Mononuclear cell (primary cell): Measurements from ENCODE around the gene POR. TPM values are rescaled to one million over a fixed set of nuclear protein-coding genes. Genes with fewer than 3 reads are reported as not detected.
"Not testable (repeated sequence)": the region's sequence is repeated elsewhere in the genome, so short reads cannot be mapped to it uniquely, and the experiment has no call there.

Experiments
- H3K27me3 ChIP-seq: 2 replicates; pipeline ENCODE4 v1.6.0; 2011; ENCODE audit warnings: low read length, control low read depth; ENCODE audit not compliant: insufficient read depth
- H3K4me1 ChIP-seq: 2 replicates; pipeline ENCODE4 v1.5.1; 2011; ENCODE audit warnings: mild to moderate bottlenecking, low read length, control low read depth; ENCODE audit not compliant: insufficient read depth
- H3K4me3 ChIP-seq: 2 replicates; pipeline ENCODE4 v1.5.1; 2011; ENCODE audit warnings: mild to moderate bottlenecking, low read length, moderate library complexity
- H3K9me3 ChIP-seq: 2 replicates; pipeline ENCODE4 v1.5.1; 2011; ENCODE audit warnings: low read depth, mild to moderate bottlenecking, control low read depth, low read length
- total RNA-seq: library from RNA; depleted of rRNA; stranded (reverse); fragments of >200 nt; gene quantifications from one replicate; pipeline ENCODE4 v1.2.3, GENCODE V29; 2012

The POR gene
- total RNA-seq, 1 donor, result 35.6 TPM

DNA sequence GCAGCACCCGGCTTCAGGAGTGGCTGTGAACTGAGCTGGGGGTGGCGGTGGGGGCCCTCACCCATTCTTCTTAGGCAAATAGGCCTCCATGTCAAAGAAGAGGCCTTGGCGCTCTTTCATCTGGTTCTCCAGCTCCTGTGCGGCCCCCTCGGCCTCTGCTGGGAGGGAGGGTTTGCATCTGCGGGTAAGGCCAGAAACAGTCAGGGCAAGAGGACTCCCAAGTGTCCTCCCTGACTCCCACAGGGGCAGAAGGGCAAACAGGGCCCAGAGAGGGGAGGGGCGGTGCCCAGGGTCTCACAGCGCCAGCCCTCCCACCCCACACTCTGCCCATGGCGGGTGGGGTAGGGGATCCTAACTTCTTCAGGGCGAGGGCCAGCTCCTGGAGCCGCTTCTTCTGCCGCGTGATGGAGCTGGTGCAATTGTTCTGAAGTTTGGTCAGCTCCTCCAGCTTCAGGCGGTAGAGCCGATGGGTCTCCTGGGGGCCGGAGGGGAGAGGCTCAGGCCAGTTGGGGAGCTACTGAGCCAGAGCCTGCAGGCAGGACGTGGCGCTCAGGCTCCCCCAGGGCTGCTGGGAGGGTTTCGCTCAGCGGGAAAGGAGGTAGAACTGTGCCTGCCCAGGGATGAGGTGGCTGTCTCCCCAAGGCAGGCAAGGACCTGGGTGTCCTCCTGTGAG lies 77.3 kb downstream of the POR start:
- H3K27me3 ChIP-seq, result no peaks in the 10 kb centered on the region
- no peak overlapping the region for H3K4me3 ChIP-seq
- peaks cover 32% of the 10 kb centered on the region for H3K4me1 ChIP-seq

DNA sequence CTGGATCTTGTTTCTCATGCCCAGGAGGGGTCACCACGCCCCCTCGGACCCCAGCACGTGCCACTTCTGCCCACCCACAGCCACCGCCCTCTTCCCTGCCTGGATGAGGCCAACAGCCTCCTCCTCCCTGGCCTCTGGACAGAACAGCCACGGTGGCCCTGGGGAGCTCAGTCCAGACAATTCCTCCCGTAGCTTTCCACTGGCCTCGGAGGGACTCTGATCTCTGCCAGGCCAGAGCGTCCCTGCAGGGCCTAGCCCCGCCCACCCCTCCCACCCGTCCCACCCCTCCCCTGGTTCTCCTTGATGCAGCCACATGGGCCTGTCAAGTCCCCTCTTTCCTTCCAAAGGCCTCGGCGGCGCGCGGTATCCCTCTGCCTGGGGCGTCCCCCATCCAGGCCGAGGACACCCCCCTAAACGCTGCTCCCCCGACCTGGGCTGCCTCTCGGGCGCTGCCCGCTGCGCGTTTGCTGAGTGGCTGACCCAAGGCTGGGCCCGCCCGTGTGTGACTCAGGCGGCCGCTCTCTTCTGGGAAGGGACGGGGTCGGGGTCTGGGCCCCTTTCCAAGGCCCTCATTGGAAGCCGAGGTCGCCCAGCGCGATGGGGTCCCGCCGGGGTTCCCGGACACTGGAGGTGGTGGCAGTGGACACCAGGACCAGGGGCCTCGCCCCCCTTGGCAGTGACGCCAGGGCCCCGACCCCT lies 78.9 kb downstream of the POR start:
- no peaks in the 10 kb centered on the region for H3K27me3 ChIP-seq
- peaks cover 32% of the 10 kb centered on the region for H3K4me1 ChIP-seq
- no peaks in the 10 kb centered on the region for H3K9me3 ChIP-seq
- peak overlapping the region; percentile 85 for H3K4me3 ChIP-seq

More for the DNA sequence above, 77.3 kb downstream of the POR start:
- H3K9me3 ChIP-seq, result no peaks in the 10 kb centered on the region

DNA sequence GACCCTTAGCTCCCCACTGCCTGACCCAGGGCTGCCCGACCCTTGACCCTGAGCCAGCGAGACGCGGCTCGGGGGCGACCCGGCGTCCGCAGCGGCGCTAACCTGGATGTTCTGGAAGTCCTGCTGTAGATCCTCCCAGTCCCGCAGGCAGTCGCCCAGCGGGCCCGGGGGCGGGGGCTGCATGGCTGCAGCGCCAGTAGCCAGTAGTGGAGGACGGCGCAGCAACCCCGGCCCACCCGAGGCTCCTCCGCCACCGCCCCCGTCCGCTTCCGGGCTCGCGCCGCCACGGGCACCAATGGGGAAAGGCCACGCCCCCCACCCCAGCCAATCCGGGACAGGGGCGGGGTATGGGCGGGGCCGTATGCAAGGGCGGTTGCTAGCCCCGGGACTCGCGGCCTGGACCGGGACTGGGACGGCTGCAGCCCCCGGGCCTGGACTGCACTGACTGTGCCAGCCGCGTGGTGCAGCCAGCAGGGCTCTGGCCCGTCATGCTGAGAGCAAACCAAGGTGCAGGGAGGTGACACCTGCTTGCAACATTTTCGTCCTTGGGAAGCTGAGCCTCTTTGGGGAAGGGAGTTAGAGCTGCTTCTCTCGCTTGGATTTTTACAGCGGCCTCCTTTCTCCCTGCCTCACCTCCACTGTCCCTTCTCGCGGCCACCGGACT lies 79.6 kb downstream of the POR start, which contains the start of gene TMEM120A:
Gene TMEM120A (minus strand): TSS at position 208 of the 664 bp plus-strand sequence. CDS start 25 bp downstream, at position 183.
- Histone ChIP-seq H3K4me3 (peak within 1 kb of the TSS; percentile 85), H3K27me3 (no peaks in the 10 kb centered on the region), H3K4me1 (peaks cover 32% of the 10 kb centered on the region), H3K9me3 (no peaks in the 10 kb centered on the region)

DNA sequence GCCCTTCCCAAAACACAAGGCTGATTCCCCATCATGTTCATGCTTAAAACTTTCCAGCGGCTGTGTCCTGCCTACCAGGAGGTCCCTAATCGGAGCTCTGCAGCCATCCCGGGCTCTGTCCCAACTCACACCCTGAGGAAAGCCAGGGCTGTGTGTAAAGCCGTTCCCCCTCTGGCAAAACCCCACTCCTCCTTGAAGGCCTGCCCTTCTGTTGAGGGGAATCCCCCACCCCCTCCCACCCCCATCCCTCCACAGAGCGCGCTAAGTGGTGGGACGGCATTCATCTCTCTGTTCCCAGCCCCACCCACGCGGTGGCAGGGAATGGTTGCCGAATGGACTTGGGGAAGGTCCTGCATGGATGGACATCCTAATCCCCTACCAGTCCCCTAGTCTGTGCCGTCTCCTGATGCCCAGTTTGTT lies 80.1 kb downstream of the POR start:
- peaks cover 32% of the 10 kb centered on the region for H3K4me1 ChIP-seq
- no peaks in the 10 kb centered on the region for H3K9me3 ChIP-seq
- H3K27me3 ChIP-seq, result no peaks in the 10 kb centered on the region
- peak overlapping the region; percentile 85 for H3K4me3 ChIP-seq

DNA sequence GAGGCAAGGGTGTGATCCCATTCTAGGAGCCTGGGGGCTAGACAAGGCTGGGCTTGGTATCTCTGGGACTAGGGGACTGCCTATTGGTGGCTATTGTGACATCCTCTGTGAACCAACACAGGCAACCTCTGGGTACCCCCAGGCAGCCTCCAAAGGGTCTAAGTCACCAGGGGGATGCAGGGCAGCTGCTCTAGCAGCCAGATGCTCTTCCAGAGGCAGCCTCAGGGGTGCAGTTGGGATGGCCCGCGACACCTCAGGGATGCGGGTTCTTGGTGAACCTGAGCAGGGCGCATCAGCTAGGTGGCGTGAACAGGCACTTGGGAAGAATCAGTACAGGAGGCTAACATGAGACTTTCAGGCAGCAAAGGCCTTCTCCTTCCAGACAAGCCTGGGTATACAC lies 81.0 kb downstream of the POR start:
- no peaks in the 10 kb centered on the region for H3K9me3 ChIP-seq
- H3K27me3 ChIP-seq, result no peaks in the 10 kb centered on the region
- peaks cover 32% of the 10 kb centered on the region for H3K4me1 ChIP-seq
- H3K4me3 ChIP-seq, result no peak overlapping the region

DNA sequence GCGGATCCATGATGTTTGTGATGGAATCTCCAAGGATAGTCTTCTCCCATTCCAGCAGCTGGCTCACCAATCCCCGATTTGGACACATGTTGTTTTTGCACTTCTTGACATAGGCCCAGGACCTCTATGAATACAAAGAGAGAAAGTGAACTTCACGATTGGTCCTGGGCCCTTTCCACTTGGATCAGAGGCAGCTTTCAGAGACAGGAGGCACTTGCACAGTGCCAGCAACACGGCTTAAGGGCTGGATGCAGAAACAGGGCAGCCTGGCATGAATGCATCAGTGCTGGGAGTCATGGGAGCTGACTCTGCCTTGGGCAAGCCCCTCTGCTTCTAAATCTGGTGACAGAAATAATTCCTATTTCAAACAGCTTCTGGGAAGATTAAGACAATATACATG lies 81.5 kb downstream of the POR start:
- H3K27me3 ChIP-seq, result no peaks in the 10 kb centered on the region
- H3K4me1 ChIP-seq, result peaks cover 32% of the 10 kb centered on the region
- no peaks in the 10 kb centered on the region for H3K9me3 ChIP-seq
- H3K4me3 ChIP-seq, result no peak overlapping the region

DNA sequence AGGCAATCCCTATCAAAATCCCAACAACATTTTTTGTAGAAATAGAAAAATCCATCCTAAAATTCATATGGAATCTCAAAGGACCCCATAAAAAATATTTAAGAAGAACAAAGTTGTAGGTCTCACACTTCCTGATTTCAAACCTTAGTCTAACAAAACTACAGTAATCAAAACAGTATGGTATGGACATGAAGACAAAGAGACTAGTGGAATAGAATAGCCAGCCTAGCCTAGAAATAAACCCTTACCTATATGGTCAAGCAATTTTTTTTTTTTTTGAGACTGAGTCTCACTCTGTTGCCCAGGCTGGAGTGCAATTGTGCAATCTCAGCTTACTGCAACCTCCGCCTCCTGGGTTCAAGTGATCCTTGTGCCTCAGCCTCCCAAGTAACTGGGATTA lies 83.1 kb downstream of the POR start:
- Histone ChIP-seq H3K4me3 (no peak overlapping the region), H3K27me3 (no peaks in the 10 kb centered on the region), H3K4me1 (peaks cover 32% of the 10 kb centered on the region)

DNA sequence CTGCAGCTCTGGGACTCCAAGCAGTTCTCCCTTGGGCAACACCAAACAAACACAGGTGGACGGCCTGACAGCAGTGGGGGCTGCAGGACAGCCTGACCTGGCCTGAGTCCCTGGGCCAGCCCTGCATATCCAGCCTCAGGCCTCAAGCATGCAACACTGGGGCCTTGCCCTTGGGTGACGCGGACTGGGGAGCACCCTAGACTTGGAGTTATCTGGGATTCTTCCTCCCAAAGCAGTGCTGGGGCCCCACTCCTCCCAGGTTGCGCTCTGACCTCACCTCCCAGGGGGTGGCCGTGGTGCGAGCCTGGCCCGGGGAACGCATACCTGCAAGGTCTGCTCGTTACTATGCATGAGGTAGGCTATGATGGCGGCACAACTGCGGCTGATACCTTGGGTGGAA lies 85.6 kb downstream of the POR start:
- Histone ChIP-seq H3K9me3 (no peaks in the 10 kb centered on the region), H3K4me3 (no peak overlapping the region), H3K4me1 (peaks cover 16% of the 10 kb centered on the region), H3K27me3 (no peaks in the 10 kb centered on the region)

More for the DNA sequence above, 83.1 kb downstream of the POR start:
- H3K9me3 ChIP-seq, result no peaks in the 10 kb centered on the region

DNA sequence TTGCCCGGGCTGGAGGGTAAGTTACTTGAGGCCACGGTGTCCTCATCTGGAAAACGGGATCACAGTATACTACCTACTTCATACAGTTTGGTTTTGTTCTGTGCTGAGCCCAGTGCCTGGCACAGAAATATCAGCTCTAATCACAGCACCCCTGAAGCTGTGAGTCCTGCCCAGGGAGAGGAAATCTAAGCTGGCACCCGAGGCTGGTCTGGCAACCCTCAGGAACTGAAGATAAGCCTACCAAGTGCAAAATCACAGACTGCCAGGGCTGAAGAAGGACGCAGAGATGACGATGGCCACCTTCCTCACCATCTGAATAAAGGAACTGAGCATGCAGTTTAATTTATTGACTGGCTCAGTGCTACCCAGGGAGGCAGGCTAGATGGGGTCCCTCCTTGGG lies 87.2 kb downstream of the POR start:
- no peak overlapping the region for H3K4me3 ChIP-seq
- no peaks in the 10 kb centered on the region for H3K27me3 ChIP-seq
- H3K9me3 ChIP-seq, result no peaks in the 10 kb centered on the region

DNA sequence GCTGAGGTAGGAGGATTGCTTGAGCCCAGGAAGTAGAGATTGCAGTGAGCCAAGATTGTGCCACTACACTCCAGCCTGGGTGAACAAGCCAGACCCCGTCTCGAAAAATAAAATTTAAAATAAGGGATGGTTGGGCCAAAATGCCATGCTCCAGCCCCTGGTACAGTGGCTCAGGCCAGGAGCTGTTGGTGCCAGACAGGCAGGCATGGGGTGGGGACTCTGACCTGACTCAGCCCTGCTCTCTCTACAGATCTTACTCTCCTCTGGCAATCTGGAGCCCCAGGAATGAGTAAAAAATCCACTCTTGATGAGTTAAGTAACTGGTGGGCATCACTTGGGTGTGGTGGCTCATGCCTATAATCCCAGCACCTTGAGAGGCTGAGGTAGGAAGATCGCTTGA lies 87.9 kb downstream of the POR start:
- no peaks in the 10 kb centered on the region for H3K27me3 ChIP-seq
- no peaks in the 10 kb centered on the region for H3K9me3 ChIP-seq
- H3K4me1 ChIP-seq, result no peaks in the 10 kb centered on the region
- no peak overlapping the region for H3K4me3 ChIP-seq

More for the DNA sequence above, 87.2 kb downstream of the POR start:
- H3K4me1 ChIP-seq, result peaks cover under 1% of the 10 kb centered on the region

DNA sequence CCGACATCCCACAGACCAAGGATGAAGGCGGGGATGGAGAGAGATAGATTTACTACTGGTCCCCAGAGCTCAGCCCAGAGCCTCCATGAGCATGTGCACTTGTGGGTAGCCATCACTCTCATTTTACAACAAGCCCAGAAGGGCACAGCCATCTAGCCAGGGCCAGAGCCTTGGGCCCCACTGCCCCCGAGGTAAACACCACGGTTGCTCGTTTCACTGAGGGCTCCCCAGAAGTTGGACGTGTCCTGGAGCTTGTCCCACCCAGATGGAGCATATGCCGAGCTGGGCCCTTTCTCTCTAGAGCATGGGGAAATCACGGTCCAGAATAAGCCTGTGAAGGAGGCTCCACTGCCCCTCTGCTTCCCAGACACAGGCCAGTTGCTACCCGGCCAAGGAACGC lies 88.4 kb downstream of the POR start:
- Histone ChIP-seq H3K4me1 (peaks cover 3% of the 10 kb centered on the region), H3K4me3 (no peak overlapping the region), H3K27me3 (no peaks in the 10 kb centered on the region), H3K9me3 (no peaks in the 10 kb centered on the region)

DNA sequence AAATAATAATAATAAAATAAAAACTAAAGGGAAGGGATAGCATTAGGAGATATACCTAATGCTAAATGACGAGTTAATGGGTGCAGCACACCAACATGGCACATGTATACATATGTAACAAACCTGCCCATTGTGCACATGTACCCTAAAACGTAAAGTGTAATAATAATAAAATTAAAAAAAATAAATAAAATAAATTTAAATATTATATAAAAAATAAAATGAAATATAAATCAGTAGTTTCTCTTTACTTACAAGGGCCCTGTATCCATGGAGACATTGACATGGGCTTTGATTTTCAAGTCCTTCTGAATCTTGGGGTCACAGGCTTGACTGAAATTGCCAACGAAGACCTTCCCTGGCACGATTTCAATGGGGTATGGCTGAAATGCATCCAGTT lies 90.0 kb downstream of the POR start:
- not testable (repeated sequence) for H3K9me3 ChIP-seq, H3K27me3 ChIP-seq, H3K4me3 ChIP-seq
- H3K4me1 ChIP-seq, result peaks cover 20% of the 10 kb centered on the region

DNA sequence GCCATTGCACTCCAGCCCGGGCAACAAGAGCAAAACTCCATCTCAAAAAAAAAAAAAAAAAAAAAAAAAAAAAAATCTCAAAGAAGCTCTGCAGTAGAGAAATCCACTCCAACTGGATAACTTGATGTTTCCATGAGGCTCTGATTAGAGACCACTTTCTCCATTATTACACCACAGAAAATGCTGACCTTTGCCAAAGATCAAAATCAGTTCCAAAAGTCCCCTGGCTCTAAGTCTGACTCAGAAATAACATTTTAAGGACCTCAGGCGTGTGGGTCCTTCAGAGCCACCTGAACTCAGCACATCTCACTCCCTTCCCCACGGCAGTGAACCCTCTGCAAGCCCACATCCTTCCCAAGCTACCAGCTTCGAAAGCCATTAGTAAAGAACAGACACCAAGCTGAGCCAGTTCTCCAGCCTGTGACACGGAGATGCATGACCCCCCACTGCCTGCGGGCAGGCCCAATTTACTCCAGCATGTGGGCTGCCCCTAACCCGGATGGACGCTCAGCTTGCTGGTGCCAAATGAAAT lies 93.3 kb downstream of the POR start:
- Histone ChIP-seq H3K9me3 (no peaks in the 10 kb centered on the region), H3K27me3 (no peaks in the 10 kb centered on the region), H3K4me1 (peaks cover 26% of the 10 kb centered on the region)

DNA sequence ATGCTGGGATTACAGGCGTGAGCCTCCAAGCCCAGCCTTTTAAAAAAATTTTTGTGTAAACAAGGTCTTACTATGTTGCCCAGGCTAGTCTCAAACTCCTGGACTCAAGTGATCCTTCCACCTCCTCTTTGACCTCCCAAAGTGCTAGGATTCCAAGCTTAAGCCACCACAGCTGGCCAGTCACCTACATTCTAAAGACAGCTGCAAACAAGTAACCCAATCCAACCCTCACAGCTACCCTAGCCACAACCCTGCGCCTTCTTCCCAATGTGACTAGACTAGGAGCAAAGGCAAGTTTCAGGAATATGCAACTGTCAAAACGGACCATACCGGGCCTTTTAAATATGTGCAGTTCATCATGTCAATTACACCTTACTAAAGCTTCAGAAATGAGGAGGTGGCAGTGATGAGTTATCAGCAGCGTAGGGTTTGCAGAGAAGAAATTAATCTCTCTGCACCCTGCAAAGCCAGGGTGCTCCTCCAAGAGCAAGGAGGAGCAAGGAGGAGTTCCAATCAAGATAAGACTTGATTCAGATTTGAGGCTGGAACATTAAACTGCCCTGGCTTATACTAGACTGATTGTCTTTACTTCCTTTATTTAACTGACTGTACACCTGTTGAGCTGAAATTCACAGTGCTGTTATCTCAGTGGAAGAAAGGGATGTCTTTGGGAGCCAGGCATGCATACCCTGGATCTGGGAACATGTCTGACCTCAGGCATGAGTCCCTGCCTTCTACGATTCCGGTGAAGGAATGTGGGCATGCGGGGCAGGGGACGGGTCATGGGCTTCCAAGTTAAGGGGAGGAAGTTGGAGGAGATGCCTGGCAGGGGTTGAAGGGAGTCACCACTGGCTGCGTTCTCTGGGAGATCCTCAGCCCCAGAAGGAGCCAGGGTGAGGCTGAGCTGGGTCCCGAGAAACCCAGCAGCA lies 95.0 kb downstream of the POR start:
- Histone ChIP-seq H3K27me3 (no peaks in the 10 kb centered on the region), H3K4me3 (no peak overlapping the region), H3K4me1 (peaks cover 26% of the 10 kb centered on the region), H3K9me3 (no peaks in the 10 kb centered on the region)

More for the DNA sequence above, 93.3 kb downstream of the POR start:
- no peak overlapping the region for H3K4me3 ChIP-seq
